Measurements from ENCODE around the gene HTR7.
"Not testable (repeated sequence)": the region's sequence is repeated elsewhere in the genome, so short reads cannot be mapped to it uniquely, and the experiment has no call there.

Gene HTR7

DNA sequence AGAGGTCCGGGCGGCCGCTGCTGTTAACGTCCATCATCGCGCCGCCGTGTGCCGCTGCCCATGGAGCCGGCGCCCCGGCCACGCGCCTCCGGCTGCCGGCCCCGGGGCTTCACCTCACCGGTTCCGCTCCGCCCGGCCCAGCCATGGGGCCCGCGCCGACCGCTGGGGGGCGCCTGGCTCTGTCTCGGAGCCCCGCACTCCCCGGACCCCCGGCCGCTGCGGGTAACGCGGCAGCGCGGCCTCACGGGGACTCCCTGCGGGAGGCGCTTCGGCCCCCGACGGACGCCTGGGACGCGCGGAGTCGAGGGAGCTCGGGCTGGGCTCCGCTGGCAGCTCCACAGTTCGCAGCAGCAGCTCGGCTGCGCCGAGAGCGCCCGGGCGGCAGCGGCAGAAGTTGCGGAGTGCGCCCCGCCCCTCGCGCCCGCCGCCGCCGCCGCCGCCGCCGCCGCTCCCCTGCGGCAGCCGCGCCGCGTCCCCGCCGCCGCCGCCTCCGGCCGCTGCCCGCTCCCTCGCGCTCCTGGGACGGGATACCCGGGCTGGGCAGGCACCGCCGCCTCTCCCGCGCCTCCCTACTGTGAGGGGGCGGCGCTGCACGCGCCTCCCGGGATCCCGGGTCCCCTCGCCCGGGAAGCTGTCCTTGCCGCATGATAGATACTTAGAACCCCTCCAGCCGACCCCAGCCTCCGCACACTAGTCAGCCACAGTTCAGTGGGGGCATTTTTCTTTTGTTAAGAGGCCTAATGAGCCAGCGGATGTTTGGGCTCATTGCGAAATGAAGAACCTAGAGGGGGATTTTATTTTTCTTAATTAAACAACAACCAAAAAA lies at the start of gene HTR7:
TSS of gene HTR7 (minus strand) at position 405 of the 826 bp plus-strand sequence. CDS start at position 37, 368 bp downstream.
- peak; percentile 80 for DNase-seq (ENCODE audit: low spot score)

DNA sequence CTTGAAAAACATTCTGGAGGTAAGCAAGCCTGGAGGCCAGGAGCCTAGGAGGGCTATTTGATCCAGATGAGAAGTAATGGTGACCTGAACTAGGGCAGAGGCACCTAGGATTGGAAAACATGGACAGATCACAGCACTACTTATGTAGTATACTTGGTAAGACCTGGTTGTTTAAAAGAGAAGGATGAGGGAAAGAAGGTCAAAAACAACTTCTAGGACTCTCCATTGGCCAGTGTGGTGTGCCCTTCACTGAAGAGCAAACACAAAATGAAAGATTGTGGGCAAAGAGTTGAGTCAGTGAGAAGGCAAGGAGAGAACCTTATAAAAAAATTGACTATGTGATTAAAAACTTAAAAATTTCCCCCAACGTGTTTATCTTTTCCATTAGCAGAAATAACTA lies 48.8 kb upstream of the HTR7 start:
- no peak for DNase-seq (ENCODE audit: low spot score)

DNA sequence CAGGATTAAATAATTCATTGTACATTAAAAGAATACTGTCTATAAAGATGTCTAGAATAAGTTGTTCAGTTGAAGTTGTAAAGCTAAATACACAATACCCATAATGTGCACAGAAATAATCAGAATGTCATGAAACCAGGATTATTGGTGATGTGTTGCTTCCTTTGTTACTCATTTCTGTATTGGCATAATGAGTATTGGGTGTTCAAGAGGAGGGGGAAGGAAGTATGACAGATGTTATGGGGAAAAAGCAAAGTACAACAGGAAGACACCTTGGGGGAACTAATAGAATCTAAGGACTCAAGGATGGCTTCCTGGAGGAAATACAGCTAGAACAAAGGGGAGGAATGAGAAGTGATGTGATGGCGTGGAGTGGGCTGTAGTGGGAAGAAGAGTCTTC lies 48.1 kb upstream of the HTR7 start:
- no peak for DNase-seq (ENCODE audit: low spot score)

DNA sequence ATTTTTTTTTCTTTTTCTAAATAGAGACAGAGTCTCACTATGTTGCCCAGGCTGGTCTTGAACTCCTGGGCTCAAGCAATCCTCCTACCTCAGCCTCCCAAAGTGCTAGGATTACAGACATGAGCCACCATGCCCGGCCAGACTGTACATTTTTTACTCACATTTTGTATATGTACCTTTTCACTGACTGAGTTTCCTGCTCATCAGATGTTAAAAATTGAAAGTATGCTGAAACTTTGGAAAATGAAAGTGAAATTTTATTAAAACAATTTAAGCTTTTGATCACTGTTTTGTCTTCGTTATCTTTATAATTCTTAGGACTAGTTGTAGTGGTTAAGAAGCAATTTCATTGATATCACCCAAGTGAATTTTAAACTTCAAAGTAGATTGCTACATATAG lies 39.1 kb upstream of the HTR7 start:
- DNase-seq (ENCODE audit: low spot score), result not testable (repeated sequence)

DNA sequence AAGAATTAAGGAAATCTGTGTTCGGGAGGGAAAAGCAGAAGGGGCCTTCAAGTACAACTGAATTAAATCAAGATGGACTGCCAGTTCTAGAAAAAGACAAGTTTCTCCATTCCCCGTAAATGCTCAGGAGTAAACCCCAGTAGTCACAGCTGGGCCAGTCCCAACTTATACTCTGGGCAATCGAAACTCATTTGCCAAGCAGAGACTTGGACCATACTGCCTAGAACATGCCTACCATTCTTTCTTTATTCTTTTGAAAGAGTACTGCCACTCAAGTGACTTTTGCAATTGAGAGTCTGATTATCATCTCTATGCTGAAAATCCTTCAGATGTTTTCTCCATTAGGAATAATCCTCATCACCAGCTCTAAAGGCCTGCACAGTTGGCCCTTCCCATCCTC lies 35.4 kb upstream of the HTR7 start:
- DNase-seq (ENCODE audit: low spot score), result no peak

DNA sequence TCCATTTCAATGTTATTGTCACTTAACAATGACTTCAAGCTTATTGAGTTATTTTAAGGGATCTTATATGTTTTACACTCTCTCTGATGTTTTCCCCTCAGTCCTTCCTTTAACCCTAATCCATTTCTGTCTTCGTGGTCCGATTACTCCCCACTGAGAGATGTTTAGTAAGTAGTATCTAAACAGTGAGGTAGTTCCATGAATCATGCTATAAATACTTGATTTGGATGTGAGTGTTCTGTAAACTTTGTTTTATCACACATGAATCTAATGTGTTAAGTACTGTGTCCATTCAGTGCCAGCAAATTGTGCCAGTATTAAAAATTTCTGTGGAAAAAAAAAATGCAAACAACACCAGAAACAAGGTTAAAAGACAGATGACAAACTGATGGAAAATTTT lies 32.5 kb upstream of the HTR7 start:
- no peak for DNase-seq (ENCODE audit: low spot score)

DNA sequence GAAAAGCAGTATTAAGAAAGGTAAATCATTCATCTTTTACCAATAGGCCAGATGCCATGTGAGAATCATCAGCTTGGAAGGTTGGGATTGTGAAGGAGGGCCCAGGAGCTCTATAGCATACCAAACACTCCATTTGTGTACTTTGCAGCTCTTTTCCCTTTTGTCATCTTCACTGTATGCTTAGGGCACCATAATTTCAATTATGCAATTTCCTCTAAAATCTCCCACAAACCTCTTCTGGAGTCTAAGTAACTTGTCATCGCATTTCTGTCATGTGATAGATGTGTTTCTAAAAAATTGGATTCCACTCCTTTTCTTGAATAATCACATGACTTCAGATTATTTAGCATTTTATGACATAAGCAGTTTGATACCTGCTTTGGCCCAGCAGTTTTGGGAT lies 31.8 kb upstream of the HTR7 start:
- DNase-seq (ENCODE audit: low spot score), result no peak

DNA sequence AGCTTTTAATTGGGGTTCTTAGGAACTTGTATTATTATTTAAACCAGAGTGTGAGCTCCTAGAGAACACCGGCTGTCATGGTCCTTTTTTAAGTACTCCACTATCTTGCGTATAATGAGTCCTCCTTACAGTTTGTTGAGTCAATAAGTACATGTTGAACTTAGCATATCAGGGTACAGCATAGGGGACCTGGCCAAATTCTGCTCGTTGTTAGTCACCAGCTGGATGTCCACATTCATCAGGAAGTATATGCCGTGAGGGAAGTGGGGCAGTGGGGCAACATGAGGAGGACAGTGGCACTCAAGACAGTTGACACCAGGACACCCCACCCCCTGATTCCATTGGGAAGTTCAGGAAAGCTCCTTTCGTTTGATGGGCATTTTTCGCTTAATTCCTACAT lies 30.5 kb upstream of the HTR7 start:
- no peak for DNase-seq (ENCODE audit: low spot score)

DNA sequence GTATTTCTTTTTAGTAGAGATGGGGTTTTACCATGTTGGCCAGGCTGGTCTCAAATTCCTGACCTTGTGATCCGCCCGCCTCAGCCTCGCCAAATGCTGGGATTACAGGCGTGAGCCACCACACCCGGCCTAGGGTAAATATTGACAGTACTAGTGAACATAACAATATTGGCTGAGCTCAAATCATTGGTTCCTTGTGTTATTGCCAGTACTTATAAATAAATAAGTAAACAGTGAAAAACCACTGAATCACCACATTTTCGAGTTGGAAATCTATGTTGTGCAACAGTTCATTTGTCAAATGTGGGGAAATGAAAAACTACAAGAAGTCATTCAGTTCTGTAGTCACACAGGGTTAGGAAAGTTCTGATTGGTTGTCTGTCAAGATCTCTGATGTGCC lies 29.7 kb upstream of the HTR7 start:
- no peak for DNase-seq (ENCODE audit: low spot score)

DNA sequence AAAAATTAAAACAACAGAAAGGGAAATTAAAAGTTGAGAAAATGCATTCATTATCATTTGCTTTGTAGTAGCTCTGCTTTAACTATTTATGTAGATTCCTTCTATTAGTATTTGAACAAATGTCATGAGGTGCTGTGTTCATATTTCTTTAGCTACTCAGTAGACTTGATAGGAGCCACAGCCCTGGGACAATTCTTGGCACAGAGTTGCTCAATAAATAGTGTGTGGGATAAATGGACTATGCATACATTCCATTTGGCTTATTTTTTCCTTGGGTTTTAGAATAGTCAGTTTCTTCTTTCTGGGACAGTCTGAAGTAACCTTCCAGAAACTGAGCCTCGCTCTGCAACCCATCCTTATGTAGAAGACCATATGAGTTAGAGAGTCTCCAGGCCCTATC lies 27.3 kb upstream of the HTR7 start:
- DNase-seq (ENCODE audit: low spot score), result no peak

DNA sequence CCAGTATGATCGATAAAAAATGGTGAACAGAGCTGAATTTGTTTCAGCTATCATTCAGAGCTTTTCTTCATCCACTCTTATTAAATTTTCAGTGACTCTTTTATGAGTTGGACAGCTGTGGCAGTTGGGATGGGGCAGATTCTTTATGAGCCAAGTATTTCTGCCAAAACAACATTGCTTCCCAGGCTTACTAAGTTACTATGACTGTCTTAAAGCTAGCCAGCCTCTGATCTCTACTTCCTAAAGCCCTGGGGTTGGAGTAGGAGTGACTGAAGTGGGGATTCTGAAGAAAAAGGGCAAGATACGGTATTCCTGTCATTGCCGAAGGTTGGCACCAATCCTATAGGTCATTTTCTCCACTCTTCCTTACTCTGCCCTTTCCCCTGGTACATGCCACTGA lies 26.6 kb upstream of the HTR7 start:
- DNase-seq (ENCODE audit: low spot score), result no peak

DNA sequence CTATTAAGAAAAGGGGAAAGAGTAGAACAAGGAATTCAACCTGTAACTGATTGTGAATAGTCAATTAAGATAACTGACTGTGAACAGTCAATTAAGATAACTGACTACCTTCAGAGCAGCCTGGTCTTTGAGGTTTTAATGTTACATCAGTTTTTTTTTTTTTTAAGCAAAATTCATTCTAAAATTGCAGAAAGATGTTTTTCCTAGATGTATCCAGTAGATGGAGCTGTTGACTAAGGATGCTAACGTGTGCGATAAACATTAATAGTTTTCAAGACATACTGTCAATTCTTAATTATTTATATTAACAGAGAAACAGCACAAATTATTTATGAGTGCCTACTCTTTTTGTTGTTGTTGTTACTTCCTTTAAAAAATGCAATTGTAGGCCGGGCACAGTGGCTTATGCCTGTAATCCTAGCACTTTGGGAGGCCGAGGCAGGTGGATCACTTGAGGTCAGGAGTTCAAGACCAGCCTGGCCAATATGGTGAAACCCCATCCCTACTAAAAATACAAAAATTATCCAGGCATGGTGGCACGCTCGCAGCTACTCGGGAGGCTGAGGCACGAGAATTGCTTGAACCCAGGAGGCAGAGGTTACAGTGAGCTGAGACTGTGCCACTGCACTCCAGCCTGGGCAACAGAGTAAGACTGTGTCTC lies 22.4 kb upstream of the HTR7 start:
- DNase-seq (ENCODE audit: low spot score), result peak; percentile 26

DNA sequence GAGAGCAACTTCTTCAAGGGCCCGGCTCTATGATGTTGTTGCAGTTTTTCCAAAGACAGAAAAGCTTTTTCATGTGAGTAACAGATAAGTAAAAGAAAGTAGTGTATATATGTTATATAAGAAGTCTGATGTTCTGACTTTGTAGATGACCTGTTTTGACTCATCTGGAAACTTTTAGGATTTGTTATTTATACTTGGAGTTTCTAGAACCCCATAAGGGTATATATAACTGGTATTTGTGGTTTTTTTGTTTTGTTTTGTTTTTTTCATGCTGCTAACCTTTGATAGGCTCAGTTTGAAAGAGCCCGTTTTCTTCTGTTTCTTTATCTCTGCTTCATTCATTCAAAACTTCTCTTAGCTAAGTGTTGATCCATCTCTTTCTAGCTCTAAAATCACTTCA lies 21.2 kb upstream of the HTR7 start:
- no peak for DNase-seq (ENCODE audit: low spot score)

DNA sequence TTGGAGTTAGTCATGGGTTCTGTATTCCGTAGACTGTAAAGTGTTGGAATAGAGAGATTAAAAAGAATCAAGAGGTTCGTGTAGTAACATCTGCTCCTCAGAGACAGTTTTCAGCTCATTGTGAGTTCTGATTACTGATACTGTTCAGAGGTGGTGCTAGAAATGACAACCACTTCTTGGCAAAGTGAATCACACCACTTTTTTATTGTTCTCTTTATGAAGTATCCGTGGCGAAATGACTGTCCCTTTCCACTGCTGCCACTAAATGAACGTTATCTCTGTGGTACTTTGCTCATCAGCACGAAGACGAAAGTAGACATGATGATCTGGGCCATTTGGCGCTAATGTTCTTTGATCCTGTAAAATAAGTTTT lies 14.8 kb upstream of the HTR7 start:
- no peak for DNase-seq (ENCODE audit: low spot score)

DNA sequence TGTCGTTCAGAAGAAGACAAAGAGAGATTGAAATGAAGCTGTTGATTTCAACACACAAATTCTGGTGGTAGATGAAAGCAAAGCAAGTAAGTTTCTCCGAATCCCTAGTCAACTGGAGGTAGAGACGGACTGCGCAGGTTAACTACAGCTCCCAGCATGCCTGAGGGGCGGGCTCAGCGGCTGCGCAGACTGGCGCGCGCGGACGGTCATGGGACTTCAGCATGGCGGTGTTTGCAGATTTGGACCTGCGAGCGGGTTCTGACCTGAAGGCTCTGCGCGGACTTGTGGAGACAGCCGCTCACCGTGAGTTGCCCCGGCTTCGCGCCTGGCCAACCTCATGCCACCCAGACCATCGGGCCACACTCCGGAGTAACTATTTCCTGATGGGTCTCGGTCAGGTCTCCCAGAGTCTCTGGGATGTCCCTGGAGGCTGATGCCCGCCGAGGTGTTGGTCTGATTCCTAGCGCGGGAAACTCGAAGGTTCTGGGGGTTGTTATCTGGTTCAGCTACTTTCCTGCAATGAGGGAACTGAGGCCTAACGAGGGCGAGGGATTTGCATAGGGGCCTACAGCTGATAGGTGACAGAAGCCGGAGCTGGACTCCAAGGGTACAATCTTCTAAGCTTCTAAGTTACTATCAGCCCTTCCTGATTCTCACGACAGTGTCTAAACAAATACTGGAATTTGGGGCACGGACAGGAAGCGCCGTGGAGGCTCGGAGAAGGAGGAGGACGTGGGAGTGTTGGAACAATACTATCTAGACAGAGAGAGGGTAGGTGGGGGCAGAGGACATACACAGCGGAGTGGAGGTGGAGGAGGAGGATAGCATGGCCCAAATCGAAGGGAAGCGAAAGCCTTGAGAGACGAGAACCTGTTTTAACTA lies 14.2 kb upstream of the HTR7 start, which contains the start of gene RPP30:
TSS of gene RPP30 (plus strand) at position 209 of the 882 bp plus-strand sequence. CDS start at position 222, 13 bp downstream.
- DNase-seq (ENCODE audit: low spot score), result peak; percentile 89

DNA sequence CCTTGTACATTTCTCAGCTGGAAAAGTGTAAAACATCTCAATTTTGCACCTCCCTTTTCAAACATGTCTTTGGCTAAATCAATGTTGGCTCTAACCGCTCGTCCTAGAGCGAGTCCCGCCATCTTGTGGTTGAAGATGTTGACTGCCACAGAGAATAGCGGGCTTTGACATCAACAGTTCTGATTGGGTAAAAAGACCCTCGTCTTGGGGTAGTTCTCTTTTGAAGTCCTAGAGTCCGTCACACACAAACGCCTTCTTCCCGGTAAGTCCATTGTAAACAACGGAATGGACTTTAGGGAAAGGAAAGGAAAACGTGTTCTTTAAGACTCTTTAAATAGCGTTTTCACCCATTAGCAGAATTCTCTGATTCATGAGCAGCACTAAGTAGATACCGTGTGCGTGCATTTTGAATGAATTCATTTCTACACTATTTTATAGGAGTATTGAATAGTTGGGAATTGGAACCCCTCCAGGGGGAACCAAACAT lies 13.5 kb upstream of the HTR7 start:
- DNase-seq (ENCODE audit: low spot score), result peak; percentile 70

DNA sequence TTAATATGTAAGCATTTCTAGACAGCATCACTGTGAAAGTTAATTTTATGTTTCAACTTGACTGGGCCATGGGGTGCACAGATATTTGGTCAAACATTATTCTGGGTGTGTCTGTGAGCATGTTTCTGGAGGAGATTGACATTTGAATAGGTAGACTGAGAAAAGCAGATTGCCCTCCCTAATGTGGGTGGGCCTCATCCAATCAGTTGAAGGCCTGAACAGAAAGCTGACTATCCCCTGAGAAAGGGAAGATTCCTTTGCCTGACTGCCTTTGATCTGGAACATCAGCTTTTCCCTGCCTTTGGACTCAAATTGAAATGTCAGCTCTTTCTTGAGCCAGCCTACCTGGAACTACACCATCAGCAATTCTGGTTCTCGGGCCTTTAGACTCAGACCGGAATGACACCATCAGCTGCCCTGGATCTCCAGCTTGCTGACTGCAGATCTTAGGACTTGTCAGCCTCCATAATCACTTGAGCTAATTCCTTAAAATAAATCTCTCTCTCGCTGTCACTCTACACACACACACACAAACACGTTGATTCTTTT lies 8.3 kb upstream of the HTR7 start:
- DNase-seq (ENCODE audit: low spot score), result no peak

DNA sequence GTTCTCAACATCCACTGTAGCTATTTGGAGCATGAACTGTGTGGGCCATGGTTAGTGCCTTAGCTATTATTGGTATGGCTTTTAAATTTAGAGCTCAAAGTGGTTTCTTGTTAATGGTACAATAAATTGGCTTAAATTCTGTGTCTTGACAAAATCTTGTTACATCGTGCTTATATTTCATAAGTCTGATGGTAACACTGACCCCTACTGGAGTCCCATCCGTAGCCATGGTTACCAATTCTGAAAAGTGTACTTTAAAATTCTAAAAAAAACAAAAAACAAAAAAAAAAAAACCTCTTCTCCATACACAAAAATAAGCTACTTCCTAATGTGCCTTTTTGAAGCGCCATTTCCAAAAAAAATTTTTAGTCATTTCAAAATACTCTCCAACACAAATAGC lies 7.6 kb upstream of the HTR7 start:
- no peak for DNase-seq (ENCODE audit: low spot score)

DNA sequence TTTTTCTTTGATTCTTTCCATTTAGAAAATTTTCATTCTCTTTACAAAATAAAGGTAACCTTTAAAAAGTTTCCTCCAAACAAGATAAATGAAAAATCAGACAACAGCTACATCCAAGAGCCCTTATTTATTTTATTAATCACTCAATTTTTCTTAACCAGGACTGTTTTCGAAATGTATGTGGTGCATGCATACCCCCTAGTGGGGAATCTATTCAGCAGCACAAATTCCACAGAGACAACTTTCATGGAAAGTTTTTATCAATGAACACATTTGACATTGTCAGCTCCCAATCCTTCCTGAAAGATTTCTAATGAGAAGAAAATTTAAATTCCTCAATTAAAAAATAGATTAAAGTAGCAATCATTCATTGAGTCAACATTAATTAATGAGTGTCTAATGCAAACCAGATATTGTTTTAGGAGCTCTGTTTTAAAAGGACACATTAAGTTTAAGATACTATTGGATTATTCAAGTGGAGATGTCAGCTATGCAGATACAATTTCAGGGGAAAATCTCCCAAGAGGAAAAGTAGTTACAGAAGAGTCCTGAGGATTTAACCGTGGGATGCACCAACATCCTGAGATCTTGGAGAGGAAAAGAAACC lies 5.2 kb upstream of the HTR7 start:
- peak; percentile 19 for DNase-seq (ENCODE audit: low spot score)

DNA sequence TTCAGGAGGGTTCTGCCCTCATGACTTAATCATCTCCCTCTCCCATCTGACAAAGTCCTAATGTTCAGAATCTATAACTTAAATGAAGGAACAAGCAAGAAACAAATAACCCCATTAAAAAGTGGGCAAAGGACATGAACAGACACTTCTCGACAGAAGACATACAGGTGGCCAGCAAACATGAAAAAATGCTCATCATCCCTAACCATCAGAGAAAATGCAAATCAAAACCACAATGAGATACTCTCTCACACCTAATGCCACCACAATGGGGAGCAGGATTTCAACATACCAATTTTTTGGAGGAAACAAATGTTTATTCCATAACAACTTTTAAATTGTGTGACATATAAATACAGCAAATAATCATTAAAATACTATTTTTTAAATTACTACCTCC lies 3.0 kb upstream of the HTR7 start:
- no peak for DNase-seq (ENCODE audit: low spot score)

DNA sequence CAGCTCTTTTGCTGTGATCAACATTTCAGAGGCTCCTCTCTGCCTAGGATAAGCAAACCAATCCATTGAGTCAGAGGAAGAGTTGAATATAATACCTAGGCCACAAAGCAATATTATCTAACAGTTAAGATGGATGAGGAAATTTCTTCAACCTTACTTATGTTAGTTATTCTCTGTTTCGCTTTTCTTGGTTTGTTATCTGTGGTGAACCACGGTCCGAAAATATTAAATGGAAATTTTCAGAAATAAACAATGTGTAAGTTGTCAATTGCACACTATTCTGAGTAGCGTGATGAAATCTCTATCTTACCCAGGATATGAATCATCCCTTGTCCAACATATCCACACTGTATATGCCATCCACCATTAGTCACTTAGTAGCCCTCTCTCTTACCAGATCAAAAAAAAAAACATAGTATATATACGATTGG lies 1.5 kb upstream of the HTR7 start:
- no peak for DNase-seq (ENCODE audit: low spot score)
